Measurements from ENCODE around the gene RPS15A.
"Not testable (repeated sequence)": the region's sequence is repeated elsewhere in the genome, so short reads cannot be mapped to it uniquely, and the experiment has no call there.

Gene RPS15A

GRCh38 chr16:18770336-18770962 is 19.7 kb downstream of the RPS15A start:
- H3K4me3 ChIP-seq (ENCODE audit: low read length); H3K36me3 ChIP-seq (ENCODE audit: control insufficient read depth, insufficient read depth, low read length); H3K9me3 ChIP-seq (ENCODE audit: control insufficient read depth, low read length); H3K4me1 ChIP-seq (ENCODE audit: control insufficient read depth, insufficient read depth, low read length); H3K9ac ChIP-seq (ENCODE audit: low read length); H3K27me3 ChIP-seq (ENCODE audit: control insufficient read depth, insufficient read depth, low read length): not testable (repeated sequence)

GRCh38 chr16:18767217-18767616 is 22.9 kb downstream of the RPS15A start:
- not testable (repeated sequence) for H3K9ac ChIP-seq (ENCODE audit: low read length); H3K4me3 ChIP-seq (ENCODE audit: low read length); H3K4me1 ChIP-seq (ENCODE audit: control insufficient read depth, insufficient read depth, low read length); H3K36me3 ChIP-seq (ENCODE audit: control insufficient read depth, insufficient read depth, low read length); H3K27me3 ChIP-seq (ENCODE audit: control insufficient read depth, insufficient read depth, low read length); H3K9me3 ChIP-seq (ENCODE audit: control insufficient read depth, low read length)

- not testable (repeated sequence) for H3K27me3 ChIP-seq (ENCODE audit: control insufficient read depth, insufficient read depth, low read length); H3K9ac ChIP-seq (ENCODE audit: low read length); H3K9me3 ChIP-seq (ENCODE audit: control insufficient read depth, low read length); H3K4me3 ChIP-seq (ENCODE audit: low read length); H3K36me3 ChIP-seq (ENCODE audit: control insufficient read depth, insufficient read depth, low read length); H3K4me1 ChIP-seq (ENCODE audit: control insufficient read depth, insufficient read depth, low read length)
These were observed 27.4 kb downstream of the RPS15A start for GRCh38 chr16:18762713-18763112.

- not testable (repeated sequence) for H3K4me1 ChIP-seq (ENCODE audit: control insufficient read depth, insufficient read depth, low read length); H3K36me3 ChIP-seq (ENCODE audit: control insufficient read depth, insufficient read depth, low read length); H3K9me3 ChIP-seq (ENCODE audit: control insufficient read depth, low read length); H3K27me3 ChIP-seq (ENCODE audit: control insufficient read depth, insufficient read depth, low read length); H3K9ac ChIP-seq (ENCODE audit: low read length); H3K4me3 ChIP-seq (ENCODE audit: low read length)
These were observed 30.3 kb downstream of the RPS15A start for GRCh38 chr16:18759598-18760520.

- not testable (repeated sequence) for H3K4me3 ChIP-seq (ENCODE audit: low read length); H3K9me3 ChIP-seq (ENCODE audit: control insufficient read depth, low read length); H3K36me3 ChIP-seq (ENCODE audit: control insufficient read depth, insufficient read depth, low read length); H3K9ac ChIP-seq (ENCODE audit: low read length); H3K4me1 ChIP-seq (ENCODE audit: control insufficient read depth, insufficient read depth, low read length); H3K27me3 ChIP-seq (ENCODE audit: control insufficient read depth, insufficient read depth, low read length)
These were observed 32.0 kb downstream of the RPS15A start for GRCh38 chr16:18757960-18758660.

GRCh38 chr16:18756639-18757038 is 33.5 kb downstream of the RPS15A start:
- H3K9ac ChIP-seq (ENCODE audit: low read length); H3K4me1 ChIP-seq (ENCODE audit: control insufficient read depth, insufficient read depth, low read length); H3K4me3 ChIP-seq (ENCODE audit: low read length); H3K36me3 ChIP-seq (ENCODE audit: control insufficient read depth, insufficient read depth, low read length); H3K9me3 ChIP-seq (ENCODE audit: control insufficient read depth, low read length); H3K27me3 ChIP-seq (ENCODE audit: control insufficient read depth, insufficient read depth, low read length): not testable (repeated sequence)

GRCh38 chr16:18742870-18743269 is 47.3 kb downstream of the RPS15A start:
- H3K4me1 ChIP-seq (ENCODE audit: control insufficient read depth, insufficient read depth, low read length); H3K9ac ChIP-seq (ENCODE audit: low read length); H3K4me3 ChIP-seq (ENCODE audit: low read length); H3K9me3 ChIP-seq (ENCODE audit: control insufficient read depth, low read length); H3K36me3 ChIP-seq (ENCODE audit: control insufficient read depth, insufficient read depth, low read length); H3K27me3 ChIP-seq (ENCODE audit: control insufficient read depth, insufficient read depth, low read length): not testable (repeated sequence)

- H3K4me1 ChIP-seq (ENCODE audit: control insufficient read depth, insufficient read depth, low read length); H3K9me3 ChIP-seq (ENCODE audit: control insufficient read depth, low read length); H3K27me3 ChIP-seq (ENCODE audit: control insufficient read depth, insufficient read depth, low read length); H3K36me3 ChIP-seq (ENCODE audit: control insufficient read depth, insufficient read depth, low read length); H3K9ac ChIP-seq (ENCODE audit: low read length); H3K4me3 ChIP-seq (ENCODE audit: low read length): not testable (repeated sequence)
These were observed 50.1 kb downstream of the RPS15A start for GRCh38 chr16:18740027-18740426.

- H3K9me3 ChIP-seq (ENCODE audit: control insufficient read depth, low read length); H3K27me3 ChIP-seq (ENCODE audit: control insufficient read depth, insufficient read depth, low read length); H3K4me3 ChIP-seq (ENCODE audit: low read length); H3K4me1 ChIP-seq (ENCODE audit: control insufficient read depth, insufficient read depth, low read length); H3K36me3 ChIP-seq (ENCODE audit: control insufficient read depth, insufficient read depth, low read length); H3K9ac ChIP-seq (ENCODE audit: low read length): not testable (repeated sequence)
These were observed 51.4 kb downstream of the RPS15A start for GRCh38 chr16:18738768-18739167.

- H3K9me3 ChIP-seq (ENCODE audit: control insufficient read depth, low read length); H3K36me3 ChIP-seq (ENCODE audit: control insufficient read depth, insufficient read depth, low read length); H3K9ac ChIP-seq (ENCODE audit: low read length); H3K27me3 ChIP-seq (ENCODE audit: control insufficient read depth, insufficient read depth, low read length); H3K4me3 ChIP-seq (ENCODE audit: low read length); H3K4me1 ChIP-seq (ENCODE audit: control insufficient read depth, insufficient read depth, low read length): not testable (repeated sequence)
These were observed 55.9 kb downstream of the RPS15A start for GRCh38 chr16:18734279-18734678.
